ENCODE data around the gene OSER1. TPM values are rescaled to one million over a fixed set of nuclear protein-coding genes. Genes with fewer than 3 reads are reported as not detected.
A peak's percentile ranks its signal among the peaks of the same experiment; 100 is the strongest.
"Not testable (repeated sequence)": the region's sequence is repeated elsewhere in the genome, so short reads cannot be mapped to it uniquely, and the experiment has no call there.

Gene OSER1
- total and polyA plus RNA-seq, 2 donors = 32.7 to 35.8 TPM

GRCh38 chr20:44203161-44203560 lies 7.4 kb downstream of the OSER1 start:
- H3K36me3 ChIP-seq (ENCODE audit: insufficient read depth) = no peaks in the 10 kb centered on the region
- no peak overlapping the region for H3K4me3 ChIP-seq (ENCODE audit: low read depth, low read length)
- H3K4me1 ChIP-seq (ENCODE audit: insufficient read depth) = no peaks in the 10 kb centered on the region
- WGBS = 59% methylated on average over 2 of the region's 2 CpGs
- no peak overlapping the region for H3K27ac ChIP-seq (ENCODE audit: low read depth)
- DNase-seq (ENCODE audit: extremely low spot score) = no peak

- Histone ChIP-seq H3K4me3 (ENCODE audit: low read depth, low read length) (no peak overlapping the region), H3K36me3 (ENCODE audit: insufficient read depth) (peaks cover 9% of the 10 kb centered on the region), H3K27ac (ENCODE audit: low read depth) (no peak overlapping the region), H3K4me1 (ENCODE audit: insufficient read depth) (no peaks in the 10 kb centered on the region)
- no peak for DNase-seq (ENCODE audit: extremely low spot score)
- WGBS = 48% methylated on average over 2 of the region's 2 CpGs
Observed at GRCh38 chr20:44200983-44201382, 9.6 kb downstream of the OSER1 start.

GRCh38 chr20:44200371-44200770 lies 10.2 kb downstream of the OSER1 start:
- no peak overlapping the region for H3K4me3 ChIP-seq (ENCODE audit: low read depth, low read length)
- H3K36me3 ChIP-seq (ENCODE audit: insufficient read depth) = peaks cover 9% of the 10 kb centered on the region
- WGBS = 75% methylated on average over 4 of the region's 4 CpGs
- no peak overlapping the region for H3K27ac ChIP-seq (ENCODE audit: low read depth)
- no peaks in the 10 kb centered on the region for H3K4me1 ChIP-seq (ENCODE audit: insufficient read depth)
- no peak for DNase-seq (ENCODE audit: extremely low spot score)

GRCh38 chr20:44199877-44200276 lies 10.7 kb downstream of the OSER1 start:
- 94% methylated on average over 4 of the region's 4 CpGs for WGBS
- H3K4me1 ChIP-seq (ENCODE audit: insufficient read depth) = no peaks in the 10 kb centered on the region
- H3K36me3 ChIP-seq (ENCODE audit: insufficient read depth) = peaks cover 9% of the 10 kb centered on the region
- H3K4me3 ChIP-seq (ENCODE audit: low read depth, low read length) = no peak overlapping the region
- no peak for DNase-seq (ENCODE audit: extremely low spot score)
- no peak overlapping the region for H3K27ac ChIP-seq (ENCODE audit: low read depth)

- DNase-seq (ENCODE audit: extremely low spot score) = no peak
- 92% methylated on average over 4 of the region's 4 CpGs for WGBS
- peaks cover 9% of the 10 kb centered on the region for H3K36me3 ChIP-seq (ENCODE audit: insufficient read depth)
- H3K4me1 ChIP-seq (ENCODE audit: insufficient read depth) = no peaks in the 10 kb centered on the region
- H3K27ac ChIP-seq (ENCODE audit: low read depth) = no peak overlapping the region
- H3K4me3 ChIP-seq (ENCODE audit: low read depth, low read length) = no peak overlapping the region
Observed at GRCh38 chr20:44198872-44199271, 11.7 kb downstream of the OSER1 start.

- peaks cover 9% of the 10 kb centered on the region for H3K36me3 ChIP-seq (ENCODE audit: insufficient read depth)
- H3K4me3 ChIP-seq (ENCODE audit: low read depth, low read length) = no peak overlapping the region
- H3K4me1 ChIP-seq (ENCODE audit: insufficient read depth) = no peaks in the 10 kb centered on the region
- no peak overlapping the region for H3K27ac ChIP-seq (ENCODE audit: low read depth)
- DNase-seq (ENCODE audit: extremely low spot score) = no peak
- 70% methylated on average over 3 of the region's 3 CpGs for WGBS
Observed at GRCh38 chr20:44196271-44196670, 14.3 kb downstream of the OSER1 start.

GRCh38 chr20:44195605-44196004 lies 15.0 kb downstream of the OSER1 start:
- H3K36me3 ChIP-seq (ENCODE audit: insufficient read depth) = peaks cover 9% of the 10 kb centered on the region
- WGBS = 89% methylated on average over 1 of the region's 1 CpG
- no peak overlapping the region for H3K4me3 ChIP-seq (ENCODE audit: low read depth, low read length)

GRCh38 chr20:44193801-44194200 lies 16.8 kb downstream of the OSER1 start:
- Histone ChIP-seq H3K27ac (ENCODE audit: low read depth) (no peak overlapping the region), H3K4me3 (ENCODE audit: low read depth, low read length) (no peak overlapping the region), H3K4me1 (ENCODE audit: insufficient read depth) (no peaks in the 10 kb centered on the region), H3K36me3 (ENCODE audit: insufficient read depth) (peaks cover 9% of the 10 kb centered on the region)
- 53% methylated on average over 2 of the region's 2 CpGs for WGBS
- DNase-seq (ENCODE audit: extremely low spot score) = no peak

More at GRCh38 chr20:44195605-44196004, 15.0 kb downstream of the OSER1 start:
- Histone ChIP-seq H3K27ac (ENCODE audit: low read depth) (no peak overlapping the region), H3K4me1 (ENCODE audit: insufficient read depth) (no peaks in the 10 kb centered on the region)
- no peak for DNase-seq (ENCODE audit: extremely low spot score)

GRCh38 chr20:44191640-44192039 lies 18.9 kb downstream of the OSER1 start:
- H3K4me1 ChIP-seq (ENCODE audit: insufficient read depth); H3K27ac ChIP-seq (ENCODE audit: low read depth); H3K36me3 ChIP-seq (ENCODE audit: insufficient read depth); H3K4me3 ChIP-seq (ENCODE audit: low read depth, low read length); DNase-seq (ENCODE audit: extremely low spot score): not testable (repeated sequence)
- 96% methylated on average over 5 of the region's 5 CpGs for WGBS

- 26% methylated on average over 15 of the region's 15 CpGs for WGBS
- H3K36me3 ChIP-seq (ENCODE audit: insufficient read depth); H3K4me1 ChIP-seq (ENCODE audit: insufficient read depth); H3K4me3 ChIP-seq (ENCODE audit: low read depth, low read length); DNase-seq (ENCODE audit: extremely low spot score); H3K27ac ChIP-seq (ENCODE audit: low read depth): not testable (repeated sequence)
Observed at GRCh38 chr20:44190197-44190852, 20.2 kb downstream of the OSER1 start.

GRCh38 chr20:44188752-44189151 lies 21.8 kb downstream of the OSER1 start:
- H3K4me1 ChIP-seq (ENCODE audit: insufficient read depth) = no peaks in the 10 kb centered on the region
- no peak for DNase-seq (ENCODE audit: extremely low spot score)
- H3K36me3 ChIP-seq (ENCODE audit: insufficient read depth) = no peaks in the 10 kb centered on the region
- 66% methylated on average over 6 of the region's 6 CpGs for WGBS
- H3K4me3 ChIP-seq (ENCODE audit: low read depth, low read length) = no peak overlapping the region
- no peak overlapping the region for H3K27ac ChIP-seq (ENCODE audit: low read depth)

GRCh38 chr20:44187772-44188709 lies 22.5 kb downstream of the OSER1 start:
- H3K27ac ChIP-seq (ENCODE audit: low read depth) = no peak overlapping the region
- H3K4me1 ChIP-seq (ENCODE audit: insufficient read depth) = no peaks in the 10 kb centered on the region
- WGBS = 23% methylated on average over 8 of the region's 8 CpGs
- H3K4me3 ChIP-seq (ENCODE audit: low read depth, low read length) = no peak overlapping the region
- H3K36me3 ChIP-seq (ENCODE audit: insufficient read depth) = no peaks in the 10 kb centered on the region
- no peak for DNase-seq (ENCODE audit: extremely low spot score)

- Histone ChIP-seq H3K36me3 (ENCODE audit: insufficient read depth) (no peaks in the 10 kb centered on the region), H3K27ac (ENCODE audit: low read depth) (peak within 1 kb of the TSS; percentile 13), H3K4me3 (ENCODE audit: low read depth, low read length) (peak within 1 kb of the TSS; percentile 42), H3K4me1 (ENCODE audit: insufficient read depth) (no peaks in the 10 kb centered on the region)
- DNase-seq (ENCODE audit: extremely low spot score) = no peak
- WGBS = 2% methylated on average over 24 of the region's 24 CpGs
Observed at GRCh38 chr20:44187054-44187771, 23.4 kb downstream of the OSER1 start, which contains the start of gene JPH2. Gene JPH2, minus strand, starts transcription at chr20:44187188. Its CDS starts 483 bp downstream, at chr20:44186705.
